Glutamatergic neuron (in vitro differentiated cells): ENCODE measurements around the gene PPRC1. TPM values are rescaled to one million over a fixed set of nuclear protein-coding genes. Genes with fewer than 3 reads are reported as not detected.

Experiments
- DNase-seq: peaks from one replicate; pipeline ENCODE4 v3.0.0; 2022
- H3K27ac Mint-ChIP-seq: one replicate; pipeline ENCODE4 v1.8.0; 2020; ENCODE audit warnings: mild to moderate bottlenecking, mixed read lengths, inconsistent platforms; ENCODE audit not compliant: unreplicated experiment
- H3K27me3 Mint-ChIP-seq: one replicate; pipeline ENCODE4 v1.8.0; 2020; ENCODE audit warnings: mild to moderate bottlenecking, moderate library complexity, mixed read lengths, inconsistent platforms; ENCODE audit not compliant: unreplicated experiment
- H3K36me3 Mint-ChIP-seq: one replicate; pipeline ENCODE4 v1.8.0; 2020; ENCODE audit warnings: mild to moderate bottlenecking, mixed read lengths, inconsistent platforms; ENCODE audit not compliant: unreplicated experiment
- H3K4me1 Mint-ChIP-seq: one replicate; pipeline ENCODE4 v1.8.0; 2020; ENCODE audit warnings: mild to moderate bottlenecking, low read depth, mixed read lengths, inconsistent platforms; ENCODE audit not compliant: unreplicated experiment
- H3K4me3 Mint-ChIP-seq: one replicate; pipeline ENCODE4 v1.8.0; 2020; ENCODE audit warnings: mild to moderate bottlenecking, mixed read lengths, inconsistent platforms; ENCODE audit not compliant: unreplicated experiment
- H3K9me3 Mint-ChIP-seq: one replicate; pipeline ENCODE4 v1.8.0; 2020; ENCODE audit warnings: mild to moderate bottlenecking, moderate library complexity, mixed read lengths, inconsistent platforms; ENCODE audit not compliant: unreplicated experiment
- CTCF ChIP-seq: fragments of 200-600 bp; sonication (generic); IDR thresholded peaks from one replicate; pipeline ENCODE4 v1.5.0; 2021; ENCODE audit not compliant: partially characterized antibody, unreplicated experiment
- total RNA-seq: library from RNA; stranded (reverse); fragmentation: NEBNext Ultra II Directional; extraction: Animal tissue kit (Norgen Biotek cat#: 25700); gene quantifications from one replicate; pipeline ENCODE4 v1.2.1, GENCODE V29; 2021; ENCODE audit not compliant: unreplicated experiment

The PPRC1 gene
- total RNA-seq, 1 donor from 2014 or later, result 21.6 TPM

- Mint-ChIP-seq H3K36me3 (peaks cover 4% of the 10 kb centered on the region), H3K4me1 (peaks cover 51% of the 10 kb centered on the region), H3K27ac (peak overlapping the region; percentile 100), H3K9me3 (peaks cover 37% of the 10 kb centered on the region), H3K4me3 (peak overlapping the region; percentile 98), H3K27me3 (peaks cover 36% of the 10 kb centered on the region)
- TF ChIP-seq CTCF, result no peak
- peak; percentile 61 for DNase-seq
These were observed 18.6 kb upstream of the PPRC1 start for GRCh38 chr10:102113956-102114857.

GRCh38 chr10:102114861-102115618 lies 17.8 kb upstream of the PPRC1 start:
- Mint-ChIP-seq H3K27me3 (peaks cover 41% of the 10 kb centered on the region), H3K4me3 (peak overlapping the region; percentile 94), H3K27ac (peak overlapping the region; percentile 100), H3K36me3 (no peaks in the 10 kb centered on the region), H3K4me1 (peaks cover 47% of the 10 kb centered on the region), H3K9me3 (peaks cover 39% of the 10 kb centered on the region)
- DNase-seq, result peak; percentile 95
- TF ChIP-seq CTCF, result no peak

GRCh38 chr10:102115775-102116174 lies 17.1 kb upstream of the PPRC1 start:
- H3K36me3 Mint-ChIP-seq, result no peaks in the 10 kb centered on the region
- DNase-seq, result no peak
- H3K27me3 Mint-ChIP-seq, result peaks cover 41% of the 10 kb centered on the region
- H3K4me3 Mint-ChIP-seq, result peak overlapping the region; percentile 94
- H3K9me3 Mint-ChIP-seq, result peaks cover 39% of the 10 kb centered on the region
- H3K27ac Mint-ChIP-seq, result peak overlapping the region; percentile 100
- no peak for TF ChIP-seq CTCF
- peaks cover 44% of the 10 kb centered on the region for H3K4me1 Mint-ChIP-seq

- Mint-ChIP-seq H3K27me3 (peaks cover 42% of the 10 kb centered on the region), H3K36me3 (no peaks in the 10 kb centered on the region), H3K9me3 (peaks cover 35% of the 10 kb centered on the region), H3K4me1 (peaks cover 41% of the 10 kb centered on the region), H3K27ac (peak overlapping the region; percentile 100), H3K4me3 (peak overlapping the region; percentile 94)
- DNase-seq, result no peak
- no peak for TF ChIP-seq CTCF
These were observed 16.2 kb upstream of the PPRC1 start for GRCh38 chr10:102116656-102117055.
